Suppressor macrophage treated with lipopolysaccharide for 4 hours (primary cell): ENCODE results near the gene APC2.

Experiments used
- DNase-seq: peaks from one replicate; pipeline ENCODE4 v3.0.0-alpha.2; 2020

The APC2 gene

GRCh38 chr19:1447504-1447903, 2.4 kb upstream of the APC2 start:
- no peak for DNase-seq

GRCh38 chr19:1447944-1448343, 2.0 kb upstream of the APC2 start:
- no peak for DNase-seq

DNA sequence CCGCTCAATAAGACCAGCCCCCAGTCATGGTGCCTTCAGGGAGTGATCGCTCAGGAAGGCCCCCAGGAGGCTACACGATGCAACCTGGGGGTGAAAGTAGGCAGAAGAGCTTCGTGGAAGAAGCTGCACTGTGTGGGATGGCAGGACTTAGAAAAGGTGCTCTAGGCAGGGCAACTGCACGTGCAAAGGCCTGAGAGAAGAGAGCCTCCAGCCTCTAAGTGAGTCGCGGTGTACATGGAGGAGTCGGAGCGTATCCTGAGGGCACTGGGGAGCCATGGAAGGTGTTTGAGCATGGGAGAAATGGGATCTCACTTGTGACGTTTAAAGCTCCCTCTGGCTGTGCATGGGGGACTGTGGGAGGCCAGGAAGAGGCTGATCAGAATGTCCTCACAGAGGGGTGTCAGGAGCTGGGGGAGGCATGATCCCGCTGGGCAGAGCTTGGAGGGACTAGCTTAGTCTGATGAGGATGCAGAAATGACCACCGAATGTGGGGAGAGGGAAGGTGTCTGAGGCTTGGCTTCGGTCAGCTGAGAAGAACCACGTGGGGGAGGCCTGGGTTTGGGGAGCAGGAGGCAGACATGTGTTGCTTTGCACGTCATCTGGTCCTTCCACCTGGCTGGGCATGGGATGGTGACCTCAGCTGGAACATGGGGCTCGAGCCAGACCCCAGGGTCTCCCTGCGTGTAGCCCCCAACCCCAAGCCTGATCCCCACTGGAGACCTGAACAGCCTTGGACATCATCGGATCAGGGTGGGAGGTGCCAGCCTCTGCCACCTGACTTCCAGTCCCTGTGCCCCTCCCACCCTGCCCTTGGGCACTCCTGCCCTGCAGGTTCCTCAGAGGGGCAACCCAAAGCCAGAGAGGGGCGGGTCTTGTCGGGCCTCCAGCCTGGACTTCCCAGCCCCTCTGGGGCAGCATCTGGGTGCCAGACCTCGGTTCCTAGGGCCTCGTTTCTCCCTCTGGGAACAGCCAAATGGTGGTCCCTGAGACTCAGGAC, 1.1 kb downstream of the APC2 start:
- no peak for DNase-seq

DNA sequence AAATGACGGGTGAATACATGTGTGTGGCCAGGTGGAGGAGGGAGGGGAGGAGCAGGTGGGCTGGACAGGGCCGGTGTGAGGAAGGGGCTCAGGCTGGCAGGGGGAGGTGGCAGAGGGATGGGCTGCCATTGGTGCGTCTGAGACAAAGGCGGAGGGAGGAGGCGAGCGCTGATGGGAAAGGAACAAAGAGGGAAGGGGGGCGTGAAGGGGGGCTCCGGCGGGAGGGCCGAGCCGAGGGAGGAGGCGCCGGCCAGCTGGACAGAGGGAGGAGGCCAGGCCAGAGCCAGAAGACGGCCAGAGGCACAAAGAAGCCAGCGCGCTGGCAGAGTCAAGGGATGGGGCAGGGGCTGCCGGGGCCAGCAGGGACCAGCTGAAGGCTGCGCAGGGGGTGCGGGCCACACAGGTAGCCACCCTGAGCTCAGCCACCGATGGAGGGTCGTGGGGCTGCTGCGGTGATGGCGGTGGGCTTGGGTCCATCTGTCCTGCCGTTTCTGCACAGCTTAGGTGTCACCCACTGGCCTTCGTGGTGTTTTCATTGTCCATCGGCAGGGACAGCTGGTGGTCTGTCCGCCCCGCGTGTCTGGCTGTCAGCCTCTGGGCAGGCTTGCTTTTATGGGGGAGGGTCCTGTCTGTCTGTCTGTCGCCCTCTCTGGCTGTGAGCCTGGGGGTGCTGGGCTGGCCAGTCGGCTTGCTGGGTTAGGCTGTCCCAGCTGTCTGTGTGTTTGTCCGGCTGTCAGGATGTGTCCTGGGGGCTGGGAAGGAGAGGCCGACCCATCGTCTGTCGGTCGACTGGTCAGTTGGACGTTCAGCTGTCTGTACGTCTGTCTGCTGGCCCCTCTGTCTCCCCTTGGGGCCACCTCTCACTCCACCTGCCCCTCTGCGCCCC, 2.2 kb downstream of the APC2 start:
- no peak for DNase-seq

- DNase-seq, result no peak
These were observed 3.0 kb downstream of the APC2 start for GRCh38 chr19:1452802-1453524.

DNA sequence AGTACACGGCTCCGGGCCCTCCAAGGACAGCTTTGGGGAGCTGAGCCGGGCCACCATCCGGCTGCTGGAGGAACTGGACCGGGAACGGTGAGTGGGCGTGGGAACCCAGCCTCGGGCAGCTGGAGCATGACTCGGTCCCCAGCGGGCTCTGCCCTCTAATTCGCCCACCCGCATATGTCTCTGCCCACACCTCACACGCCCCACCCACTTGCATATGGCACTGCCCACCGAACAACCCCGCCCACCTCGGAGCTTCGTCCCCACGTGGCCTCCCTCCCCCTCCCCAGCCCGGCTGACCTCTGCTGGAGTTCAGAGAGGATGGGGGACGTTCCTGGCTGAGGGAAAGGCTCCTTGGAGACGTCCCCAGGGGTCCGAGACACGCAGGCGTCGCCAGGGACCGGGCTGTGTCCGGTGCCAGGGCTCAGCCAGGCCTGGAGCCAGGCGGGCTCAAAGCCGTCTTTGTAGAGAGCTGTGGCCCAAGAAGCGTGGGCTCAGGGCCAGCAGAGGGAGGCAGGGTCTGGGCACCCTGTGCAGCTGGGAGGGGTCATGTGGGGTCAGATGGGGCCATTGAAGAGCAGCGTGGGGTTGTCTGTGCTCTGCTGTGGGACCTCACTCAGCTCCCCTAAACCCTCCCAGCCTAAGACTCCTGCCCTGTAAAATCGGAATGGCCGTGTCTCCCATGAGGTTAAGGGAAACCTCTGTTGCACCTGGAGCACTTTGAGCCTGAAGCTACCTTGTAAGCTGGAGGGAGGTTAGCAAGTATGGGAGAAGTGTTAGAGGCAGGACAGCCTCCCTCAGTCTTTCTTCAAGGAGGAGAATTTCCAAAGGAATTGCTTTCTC, 3.8 kb downstream of the APC2 start:
- peak; percentile 28 for DNase-seq

- no peak for DNase-seq
These were observed 5.0 kb downstream of the APC2 start for GRCh38 chr19:1455002-1455335.

DNA sequence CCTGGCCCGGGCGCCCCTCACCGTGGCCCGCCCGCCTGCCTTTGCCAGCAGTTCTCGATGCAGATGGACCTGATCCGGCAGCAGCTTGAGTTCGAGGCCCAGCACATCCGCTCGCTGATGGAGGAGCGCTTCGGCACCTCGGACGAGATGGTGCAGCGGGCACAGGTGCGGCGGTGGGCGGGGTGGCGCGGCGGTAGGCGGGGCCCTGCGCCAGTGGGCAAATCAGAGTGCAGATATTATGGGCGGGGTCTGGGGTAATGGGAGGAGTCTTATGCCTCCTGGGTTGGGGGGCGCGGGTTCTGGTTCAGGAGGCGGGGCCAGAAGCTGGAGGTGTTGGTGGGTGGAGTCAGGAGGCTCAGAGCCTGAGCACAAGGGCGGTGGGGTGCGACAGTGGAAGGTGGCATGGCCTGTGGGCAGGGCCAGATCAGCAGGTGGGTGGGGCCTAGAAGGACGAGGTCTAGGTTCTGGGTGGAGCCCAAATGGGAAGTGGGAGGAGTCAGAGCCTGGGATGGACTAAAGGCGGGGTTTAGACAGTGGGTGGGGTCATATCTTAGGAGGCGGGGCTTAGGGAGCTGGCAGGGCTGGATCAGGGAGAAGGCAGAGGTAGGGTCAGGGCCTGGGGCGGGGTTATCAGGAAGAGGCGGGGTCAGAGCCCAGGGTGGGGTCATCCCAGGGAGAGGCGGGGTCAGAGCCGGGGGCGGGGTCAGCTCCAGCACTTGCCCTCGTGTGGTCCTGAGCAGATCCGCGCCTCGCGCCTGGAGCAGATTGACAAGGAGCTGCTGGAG, 5.6 kb downstream of the APC2 start:
- peak; percentile 71 for DNase-seq

DNA sequence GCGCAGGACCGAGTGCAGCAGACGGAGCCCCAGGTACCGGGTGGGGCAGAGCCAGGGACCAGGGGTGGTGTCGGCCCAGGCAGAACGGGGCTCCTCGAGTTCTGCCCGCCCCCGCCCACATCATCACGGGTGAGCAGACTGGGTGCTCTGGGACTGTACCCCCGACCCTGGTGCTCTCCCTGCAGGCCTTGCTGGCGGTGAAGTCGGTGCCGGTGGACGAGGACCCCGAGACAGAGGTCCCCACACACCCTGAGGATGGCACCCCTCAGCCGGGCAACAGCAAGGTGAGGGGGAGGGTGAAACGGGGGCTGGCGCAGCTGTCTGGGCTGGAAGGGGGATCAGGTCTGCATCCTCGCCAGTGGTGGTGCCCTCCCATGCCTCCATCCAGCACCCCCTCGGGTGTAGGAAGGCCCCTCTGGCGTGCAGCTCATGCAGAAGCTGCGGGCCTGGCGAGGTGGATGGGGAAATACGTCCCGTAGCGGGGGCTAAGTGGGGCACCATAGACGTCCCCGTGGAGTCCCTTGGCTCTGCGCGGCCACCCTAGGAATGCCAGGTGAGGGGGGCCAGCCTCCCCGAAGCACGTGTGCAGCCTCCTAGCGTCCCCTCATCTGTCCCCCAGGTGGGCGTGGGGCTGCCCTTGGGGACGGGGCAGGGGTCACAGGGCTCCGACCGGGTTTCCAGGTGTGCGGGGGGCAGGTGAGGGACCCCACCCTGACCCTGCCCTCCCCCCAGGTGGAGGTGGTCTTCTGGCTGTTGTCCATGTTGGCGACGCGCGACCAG, 6.4 kb downstream of the APC2 start:
- no peak for DNase-seq

DNA sequence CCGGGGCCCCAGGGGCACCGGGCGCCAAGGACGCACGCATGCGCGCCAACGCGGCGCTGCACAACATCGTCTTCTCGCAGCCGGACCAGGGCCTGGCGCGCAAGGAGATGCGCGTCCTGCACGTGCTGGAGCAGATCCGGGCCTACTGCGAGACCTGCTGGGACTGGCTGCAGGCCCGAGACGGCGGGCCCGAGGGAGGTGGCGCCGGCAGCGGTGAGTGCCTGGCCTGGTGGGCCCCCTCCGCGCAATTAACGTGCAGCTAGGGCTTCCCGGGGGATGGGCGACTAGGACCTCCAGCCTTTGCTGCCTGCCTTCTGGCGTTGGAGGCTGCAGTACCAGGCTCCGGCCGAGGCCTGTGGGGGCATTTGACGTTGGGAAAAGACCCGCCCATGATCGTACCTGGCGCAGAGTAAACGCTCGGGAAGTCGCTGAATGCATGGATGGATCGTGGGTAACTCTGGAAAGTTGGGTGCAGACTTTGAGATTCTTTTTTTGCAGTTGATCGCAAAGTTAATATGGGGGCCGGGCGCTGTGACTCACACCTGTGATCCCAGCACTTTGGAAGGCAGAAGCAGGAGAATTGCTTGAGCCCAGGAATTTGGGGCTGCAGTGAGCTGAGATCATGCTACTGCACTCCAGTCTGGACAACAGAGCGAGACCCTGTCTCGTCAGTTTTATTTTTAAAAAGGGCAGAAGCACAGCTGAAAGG, 7.3 kb downstream of the APC2 start:
- DNase-seq, result no peak

DNA sequence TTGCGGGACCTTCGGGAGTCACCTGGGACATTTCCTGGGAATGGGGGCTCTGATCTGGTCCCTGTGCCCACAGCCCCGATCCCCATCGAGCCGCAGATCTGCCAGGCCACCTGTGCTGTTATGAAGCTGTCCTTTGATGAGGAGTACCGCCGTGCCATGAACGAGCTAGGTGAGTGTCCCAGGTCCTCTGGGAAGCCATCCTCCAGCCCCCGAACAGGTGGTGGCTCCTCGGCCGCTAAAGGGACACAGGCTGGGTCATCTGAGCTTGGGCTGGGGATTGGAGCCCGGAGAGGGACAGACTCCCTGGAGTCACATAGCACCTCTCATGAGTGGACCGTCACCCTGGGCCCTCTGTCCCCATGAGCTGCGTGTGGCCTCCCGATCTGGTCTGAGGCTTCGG, 8.0 kb downstream of the APC2 start:
- no peak for DNase-seq

DNA sequence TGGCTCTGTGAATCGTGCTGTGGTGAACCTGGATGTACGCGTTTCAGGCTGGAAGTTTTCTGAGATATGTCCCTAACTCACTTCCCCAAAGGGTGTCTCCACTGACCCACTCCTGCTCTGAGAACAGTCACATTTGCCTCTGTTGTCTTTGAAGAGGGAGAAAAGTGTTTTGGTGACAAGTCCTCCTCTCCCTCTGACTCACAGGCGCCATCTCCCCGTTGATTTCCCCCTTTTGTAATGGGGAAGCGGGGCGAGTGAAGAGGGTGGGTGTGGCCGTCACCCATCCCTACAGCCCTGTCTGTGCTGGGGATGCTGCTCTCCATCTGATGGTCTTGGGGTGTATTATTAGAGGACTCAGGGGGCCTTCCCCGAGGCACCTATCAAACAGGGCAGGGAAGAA, 9.6 kb downstream of the APC2 start:
- DNase-seq, result peak; percentile 67

DNA sequence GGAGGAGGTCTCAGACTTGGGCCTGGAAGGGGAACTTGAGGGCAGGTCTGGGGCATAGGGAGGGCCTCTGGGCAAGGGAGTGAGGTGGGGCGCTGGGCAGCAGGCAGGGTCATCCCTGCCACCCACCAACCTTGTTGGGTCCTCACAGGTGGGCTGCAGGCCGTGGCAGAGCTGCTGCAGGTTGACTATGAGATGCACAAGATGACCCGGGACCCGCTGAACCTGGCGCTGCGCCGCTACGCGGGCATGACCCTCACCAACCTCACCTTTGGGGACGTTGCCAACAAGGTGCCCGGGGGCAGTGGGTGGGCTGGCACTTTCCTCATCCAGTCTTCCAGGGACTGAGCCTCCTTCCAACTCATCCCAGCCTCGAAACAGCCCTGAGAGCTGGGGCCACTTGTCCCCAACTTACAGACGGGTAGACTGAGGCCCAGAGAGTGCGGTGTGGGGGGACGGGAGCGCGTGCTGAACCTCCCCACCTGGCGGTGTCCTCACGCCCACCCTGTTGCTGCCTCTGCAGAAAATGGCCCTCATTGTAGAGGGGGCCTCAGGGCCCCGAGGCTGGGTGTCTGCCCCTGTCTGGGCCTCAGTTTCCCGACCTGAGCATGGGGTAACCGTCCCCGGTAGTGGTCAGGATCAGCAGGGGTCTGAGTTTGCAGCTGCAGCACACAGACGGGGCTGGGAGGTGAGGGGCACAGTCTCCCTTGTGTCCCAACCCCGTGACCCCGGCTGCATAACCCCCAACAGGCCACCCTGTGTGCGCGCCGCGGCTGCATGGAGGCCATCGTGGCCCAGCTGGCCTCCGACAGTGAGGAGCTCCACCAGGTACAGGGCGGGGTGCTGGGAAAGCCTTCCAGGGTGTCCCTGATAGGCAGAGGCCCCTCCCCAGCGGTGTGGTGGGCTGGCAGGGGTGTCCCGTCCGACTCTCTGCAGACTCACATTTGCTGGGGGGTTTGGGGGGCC, 10.4 kb downstream of the APC2 start:
- no peak for DNase-seq

DNA sequence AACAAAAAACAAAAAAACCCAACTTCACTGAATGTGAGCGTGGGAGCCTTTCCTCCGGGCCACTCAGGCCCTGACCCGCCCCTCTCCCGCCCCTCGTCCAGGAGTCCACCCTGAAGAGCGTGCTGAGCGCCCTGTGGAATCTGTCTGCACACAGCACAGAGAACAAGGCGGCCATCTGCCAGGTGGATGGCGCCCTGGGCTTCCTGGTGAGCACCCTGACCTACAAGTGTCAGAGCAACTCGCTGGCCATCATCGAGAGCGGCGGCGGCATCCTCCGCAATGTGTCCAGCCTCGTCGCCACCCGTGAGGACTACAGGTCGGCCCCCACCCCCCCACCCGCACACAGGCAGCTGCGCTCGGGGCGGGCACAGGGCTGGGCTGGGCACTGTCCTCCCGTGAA, 11.9 kb downstream of the APC2 start:
- DNase-seq, result no peak

- DNase-seq, result peak; percentile 49
These were observed 15.5 kb downstream of the APC2 start for GRCh38 chr19:1465191-1466016.

DNA sequence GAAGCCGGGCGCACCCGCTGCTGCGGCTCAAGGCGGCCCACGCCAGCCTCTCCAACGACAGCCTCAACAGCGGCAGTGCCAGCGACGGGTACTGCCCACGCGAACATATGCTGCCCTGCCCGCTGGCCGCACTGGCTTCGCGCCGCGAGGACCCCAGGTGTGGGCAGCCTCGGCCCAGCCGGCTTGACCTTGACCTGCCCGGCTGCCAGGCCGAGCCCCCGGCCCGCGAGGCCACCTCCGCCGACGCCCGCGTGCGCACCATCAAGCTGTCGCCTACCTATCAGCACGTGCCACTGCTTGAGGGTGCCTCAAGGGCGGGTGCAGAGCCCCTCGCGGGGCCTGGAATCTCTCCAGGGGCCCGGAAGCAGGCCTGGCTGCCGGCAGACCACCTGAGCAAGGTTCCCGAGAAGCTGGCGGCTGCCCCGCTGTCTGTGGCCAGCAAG, 16.1 kb downstream of the APC2 start:
- DNase-seq, result no peak

- DNase-seq, result no peak
These were observed 16.7 kb downstream of the APC2 start for GRCh38 chr19:1466461-1467214.
